ENCODE results near the gene OR8G5. TPM values are rescaled to one million over a fixed set of nuclear protein-coding genes. Genes with fewer than 3 reads are reported as not detected.
"Not testable (repeated sequence)": the region's sequence is repeated elsewhere in the genome, so short reads cannot be mapped to it uniquely, and the experiment has no call there.

The OR8G5 gene
- total RNA-seq, 1 donor from 2014 or later = not detected

GRCh38 chr11:124219126-124219525 is 37.0 kb upstream of the OR8G5 start:
- DNase-seq (ENCODE audit: low read depth) = no peak
- TF ChIP-seq, protein P1, sequence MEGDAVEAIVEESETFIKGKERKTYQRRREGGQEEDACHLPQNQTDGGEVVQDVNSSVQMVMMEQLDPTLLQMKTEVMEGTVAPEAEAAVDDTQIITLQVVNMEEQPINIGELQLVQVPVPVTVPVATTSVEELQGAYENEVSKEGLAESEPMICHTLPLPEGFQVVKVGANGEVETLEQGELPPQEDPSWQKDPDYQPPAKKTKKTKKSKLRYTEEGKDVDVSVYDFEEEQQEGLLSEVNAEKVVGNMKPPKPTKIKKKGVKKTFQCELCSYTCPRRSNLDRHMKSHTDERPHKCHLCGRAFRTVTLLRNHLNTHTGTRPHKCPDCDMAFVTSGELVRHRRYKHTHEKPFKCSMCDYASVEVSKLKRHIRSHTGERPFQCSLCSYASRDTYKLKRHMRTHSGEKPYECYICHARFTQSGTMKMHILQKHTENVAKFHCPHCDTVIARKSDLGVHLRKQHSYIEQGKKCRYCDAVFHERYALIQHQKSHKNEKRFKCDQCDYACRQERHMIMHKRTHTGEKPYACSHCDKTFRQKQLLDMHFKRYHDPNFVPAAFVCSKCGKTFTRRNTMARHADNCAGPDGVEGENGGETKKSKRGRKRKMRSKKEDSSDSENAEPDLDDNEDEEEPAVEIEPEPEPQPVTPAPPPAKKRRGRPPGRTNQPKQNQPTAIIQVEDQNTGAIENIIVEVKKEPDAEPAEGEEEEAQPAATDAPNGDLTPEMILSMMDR (IDR thresholded peaks at IDR 0.05; ENCODE audit: insufficient read depth, low read length, poor library complexity, severe bottlenecking) = no peak
- Histone ChIP-seq H3K27me3 (ENCODE audit: control insufficient read depth, insufficient read depth, low read length) (no peaks in the 10 kb centered on the region), H3K4me3 (ENCODE audit: low read depth, low read length) (no peak overlapping the region), H3K36me3 (ENCODE audit: control insufficient read depth, insufficient read depth, low read length) (no peaks in the 10 kb centered on the region)

GRCh38 chr11:124222407-124222806 is 33.8 kb upstream of the OR8G5 start:
- Histone ChIP-seq H3K27me3 (ENCODE audit: control insufficient read depth, insufficient read depth, low read length) (no peaks in the 10 kb centered on the region), H3K36me3 (ENCODE audit: control insufficient read depth, insufficient read depth, low read length) (no peaks in the 10 kb centered on the region), H3K4me3 (ENCODE audit: low read depth, low read length) (no peak overlapping the region)
- no peak for DNase-seq (ENCODE audit: low read depth)
- TF ChIP-seq, protein P1 (IDR thresholded peaks at IDR 0.05; ENCODE audit: insufficient read depth, low read length, poor library complexity, severe bottlenecking) = no peak

GRCh38 chr11:124224618-124225423 is 31.4 kb upstream of the OR8G5 start:
- not testable (repeated sequence) for H3K36me3 ChIP-seq (ENCODE audit: control insufficient read depth, insufficient read depth, low read length); DNase-seq (ENCODE audit: low read depth); H3K4me3 ChIP-seq (ENCODE audit: low read depth, low read length); H3K27me3 ChIP-seq (ENCODE audit: control insufficient read depth, insufficient read depth, low read length)

GRCh38 chr11:124225471-124225870 is 30.7 kb upstream of the OR8G5 start:
- TF ChIP-seq, protein P1 (IDR thresholded peaks at IDR 0.05; ENCODE audit: insufficient read depth, low read length, poor library complexity, severe bottlenecking) = no peak
- no peak for DNase-seq (ENCODE audit: low read depth)
- Histone ChIP-seq H3K4me3 (ENCODE audit: low read depth, low read length) (no peak overlapping the region), H3K27me3 (ENCODE audit: control insufficient read depth, insufficient read depth, low read length) (no peaks in the 10 kb centered on the region), H3K36me3 (ENCODE audit: control insufficient read depth, insufficient read depth, low read length) (no peaks in the 10 kb centered on the region)

GRCh38 chr11:124233376-124233775 is 22.8 kb upstream of the OR8G5 start:
- Histone ChIP-seq H3K27me3 (ENCODE audit: control insufficient read depth, insufficient read depth, low read length) (no peaks in the 10 kb centered on the region), H3K36me3 (ENCODE audit: control insufficient read depth, insufficient read depth, low read length) (no peaks in the 10 kb centered on the region), H3K4me3 (ENCODE audit: low read depth, low read length) (no peak overlapping the region)
- TF ChIP-seq, protein P1 (IDR thresholded peaks at IDR 0.05; ENCODE audit: insufficient read depth, low read length, poor library complexity, severe bottlenecking) = no peak
- no peak for DNase-seq (ENCODE audit: low read depth)

DNA sequence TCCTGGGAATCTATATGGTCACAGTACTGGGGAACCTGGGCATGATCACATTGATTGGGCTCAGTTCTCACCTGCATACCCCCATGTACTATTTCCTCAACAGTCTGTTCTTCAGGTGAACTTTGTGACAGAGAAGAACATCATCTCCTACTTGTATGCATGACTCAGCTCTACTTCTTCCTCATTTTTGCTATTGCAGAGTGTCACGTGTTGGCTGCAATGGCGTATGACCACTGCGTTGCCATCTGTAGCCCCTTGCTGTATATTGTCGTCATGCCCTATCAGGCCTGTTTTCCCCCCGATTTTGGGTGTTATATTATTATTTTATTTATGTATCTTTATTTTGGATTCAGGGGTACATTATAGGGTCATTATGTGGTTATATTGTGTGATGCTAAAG is 17.7 kb upstream of the OR8G5 start:
- H3K27me3 ChIP-seq (ENCODE audit: control insufficient read depth, insufficient read depth, low read length) = no peaks in the 10 kb centered on the region
- TF ChIP-seq, protein P1 (IDR thresholded peaks at IDR 0.05; ENCODE audit: insufficient read depth, low read length, poor library complexity, severe bottlenecking) = no peak
- H3K36me3 ChIP-seq (ENCODE audit: control insufficient read depth, insufficient read depth, low read length) = no peaks in the 10 kb centered on the region
- DNase-seq (ENCODE audit: low read depth) = no peak
- no peak overlapping the region for H3K4me3 ChIP-seq (ENCODE audit: low read depth, low read length)

Data from kidney epithelial cell (primary cell).